ENCODE measurements around the gene OR3A2.
"Not testable (repeated sequence)": the region's sequence is repeated elsewhere in the genome, so short reads cannot be mapped to it uniquely, and the experiment has no call there.

Gene OR3A2

DNA sequence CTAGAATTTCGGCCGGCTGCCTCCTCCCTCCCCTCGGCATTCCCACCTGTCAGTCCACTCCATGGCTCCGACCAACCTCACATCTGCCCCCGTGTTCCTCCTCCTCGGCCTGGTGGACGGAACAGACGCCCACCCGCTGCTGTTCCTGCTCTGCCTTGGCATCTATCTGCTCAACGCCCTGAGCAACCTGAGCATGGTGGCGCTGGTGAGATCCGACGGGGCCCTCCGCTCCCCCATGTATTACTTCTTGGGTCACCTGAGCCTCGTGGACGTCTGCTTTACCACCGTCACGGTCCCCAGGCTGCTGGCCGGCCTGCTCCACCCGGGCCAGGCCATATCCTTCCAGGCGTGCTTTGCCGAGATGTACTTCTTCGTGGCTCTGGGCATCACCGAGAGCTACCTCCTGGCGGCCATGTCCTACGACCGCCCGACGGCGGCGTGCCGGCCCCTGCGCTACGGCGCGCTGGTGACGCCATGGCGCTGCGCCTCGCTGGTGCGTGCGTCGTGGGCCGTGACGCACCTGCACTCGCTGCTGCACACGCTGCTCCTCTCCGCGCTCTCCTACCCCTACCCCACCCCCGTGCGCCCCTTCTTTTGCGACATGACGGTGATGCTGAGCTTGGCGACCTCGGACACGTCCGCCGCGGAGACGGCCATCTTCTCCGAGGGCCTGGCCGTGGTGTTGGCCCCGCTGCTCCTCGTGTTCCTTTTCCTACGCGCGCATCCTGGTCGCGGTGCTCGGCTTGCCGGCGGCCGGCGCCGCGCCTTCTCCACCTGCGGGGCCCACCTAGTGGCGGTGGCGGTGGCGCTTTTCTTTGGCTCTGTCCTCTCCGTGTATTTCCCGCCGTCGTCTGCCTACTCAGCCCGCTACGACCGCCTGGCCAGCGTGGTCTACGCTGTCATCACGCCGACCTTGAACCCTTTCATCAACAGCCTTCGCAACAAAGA lies at the start of gene OR3A2:
Gene OR3A2 (minus strand): TSS at position 440 of the 948 bp plus-strand sequence.
- no peak for DNase-seq (ENCODE audit: low spot score)

DNA sequence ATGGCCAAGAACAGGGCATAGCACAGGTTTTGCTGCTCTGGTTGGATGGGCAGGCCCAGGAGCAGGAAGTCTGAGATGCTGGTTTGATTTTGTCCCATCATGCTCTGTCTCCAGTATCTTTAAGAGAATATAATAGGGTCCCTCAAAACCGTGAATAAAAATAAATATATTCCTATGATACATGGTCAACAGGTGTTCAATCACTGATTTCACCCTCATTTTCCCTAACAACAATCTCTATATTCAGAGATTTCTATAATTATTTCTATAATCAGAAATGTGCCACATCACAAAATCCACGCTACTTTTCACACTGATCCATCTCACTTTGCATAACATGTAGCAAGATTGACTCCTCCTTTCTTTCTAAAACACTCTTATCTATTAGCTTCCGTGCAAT lies 47.6 kb upstream of the OR3A2 start, which contains the start of gene OR1E2:
Gene OR1E2 (minus strand): TSS at position 101 of the 400 bp plus-strand sequence. CDS start 0 bp downstream, at position 101.
- no peak for DNase-seq (ENCODE audit: low spot score)

DNA sequence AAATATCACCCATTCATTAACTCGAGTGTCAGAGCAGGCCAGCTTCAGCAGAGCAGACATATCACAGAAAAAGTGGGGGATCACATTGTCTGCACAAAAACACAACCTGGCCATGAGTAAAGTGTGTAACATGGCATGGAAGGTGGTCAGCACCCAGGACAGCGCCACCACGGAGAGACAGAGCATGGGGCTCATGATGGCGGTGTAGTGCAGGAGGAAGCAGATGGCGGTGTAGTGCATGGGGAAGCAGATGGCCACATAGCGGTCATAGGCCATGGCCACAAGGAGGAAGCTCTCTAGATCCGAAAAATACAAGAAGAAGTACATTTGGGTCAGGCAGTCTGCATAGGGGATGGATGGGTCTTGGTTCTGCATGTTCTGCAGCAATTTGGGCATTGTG lies 47.1 kb upstream of the OR3A2 start:
- peak; percentile 2 for DNase-seq (ENCODE audit: low spot score)

DNA sequence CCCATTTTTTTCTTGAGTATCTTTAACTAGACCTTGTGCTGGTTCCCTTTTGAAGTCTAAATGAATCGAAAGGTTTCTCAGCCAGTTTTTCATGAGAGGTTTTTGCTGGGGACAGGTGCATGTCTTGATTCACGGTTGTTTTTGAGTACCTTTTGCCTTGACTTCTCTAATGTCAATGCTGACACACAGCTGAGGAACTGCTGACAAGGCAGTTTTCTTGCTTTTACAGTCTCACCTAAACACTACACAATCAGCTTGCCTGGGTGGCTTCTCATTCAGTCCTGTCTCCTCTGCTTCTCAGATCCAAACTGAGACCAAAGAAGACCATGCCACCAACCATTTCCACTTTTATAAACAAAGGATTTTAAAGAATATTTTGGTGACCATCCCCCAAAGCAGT lies 32.1 kb upstream of the OR3A2 start:
- no peak for DNase-seq (ENCODE audit: low spot score)

DNA sequence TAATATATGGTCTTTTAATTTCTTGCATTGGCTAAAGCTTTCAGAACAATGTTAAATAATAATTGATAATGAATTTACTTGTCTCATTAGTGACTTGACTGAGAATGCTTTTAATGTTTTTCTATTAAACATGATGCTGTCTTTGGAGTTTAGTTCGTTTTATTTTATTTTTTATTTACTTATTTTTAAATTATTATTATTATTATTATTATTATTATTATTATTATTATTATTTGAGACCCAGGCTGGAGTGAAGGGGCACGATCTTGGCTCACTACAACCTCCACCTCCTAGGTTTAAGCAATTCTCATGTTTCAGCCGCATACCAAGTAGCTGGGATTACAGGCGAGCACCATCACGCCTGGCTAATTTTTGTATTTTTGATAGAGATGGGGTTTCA lies 29.5 kb upstream of the OR3A2 start:
- DNase-seq (ENCODE audit: low spot score): no peak

DNA sequence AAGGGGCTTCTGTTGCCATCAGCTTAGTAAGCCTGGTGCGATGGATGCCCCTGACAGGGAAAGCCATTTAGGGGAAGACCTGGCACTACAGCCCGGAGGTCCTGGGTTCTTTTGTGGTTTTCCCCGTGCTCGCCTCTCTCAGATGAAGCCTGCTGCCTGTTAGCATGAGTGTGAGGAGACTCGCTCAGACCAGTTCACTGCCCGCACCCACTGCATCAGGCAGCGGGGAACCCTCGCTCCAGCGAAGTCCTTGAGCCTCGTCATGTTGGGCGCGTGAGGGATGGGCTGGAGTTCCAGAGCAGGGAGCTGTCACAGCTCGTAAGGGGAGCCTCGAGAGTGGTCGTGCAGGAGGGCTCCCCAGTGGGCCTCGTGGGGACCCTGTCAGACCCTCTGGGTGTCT lies 26.1 kb upstream of the OR3A2 start:
- DNase-seq (ENCODE audit: low spot score): not testable (repeated sequence)

DNA sequence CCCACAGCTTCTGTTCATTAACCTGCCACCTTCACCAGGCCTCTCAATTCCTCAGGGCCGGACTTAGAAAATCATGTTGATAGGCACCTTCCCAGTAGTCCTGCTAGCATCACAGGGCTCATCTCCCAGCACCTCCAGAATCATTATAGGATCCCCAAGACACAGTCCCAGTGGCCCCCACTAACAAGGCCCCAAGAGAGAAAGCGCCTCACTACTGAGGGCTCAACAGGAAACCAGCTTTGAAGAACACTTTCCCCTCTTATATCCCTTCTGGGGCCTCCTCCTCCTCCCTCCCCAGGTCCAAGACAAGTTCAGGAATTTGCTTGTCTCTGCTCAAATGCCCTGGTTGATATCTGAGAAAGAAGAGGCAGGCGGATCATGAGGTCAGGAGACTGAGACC lies 25.0 kb upstream of the OR3A2 start, which contains the start of gene OR3A3:
Gene OR3A3 (plus strand): TSS at position 301 of the 400 bp plus-strand sequence.
- DNase-seq (ENCODE audit: low spot score): no peak

DNA sequence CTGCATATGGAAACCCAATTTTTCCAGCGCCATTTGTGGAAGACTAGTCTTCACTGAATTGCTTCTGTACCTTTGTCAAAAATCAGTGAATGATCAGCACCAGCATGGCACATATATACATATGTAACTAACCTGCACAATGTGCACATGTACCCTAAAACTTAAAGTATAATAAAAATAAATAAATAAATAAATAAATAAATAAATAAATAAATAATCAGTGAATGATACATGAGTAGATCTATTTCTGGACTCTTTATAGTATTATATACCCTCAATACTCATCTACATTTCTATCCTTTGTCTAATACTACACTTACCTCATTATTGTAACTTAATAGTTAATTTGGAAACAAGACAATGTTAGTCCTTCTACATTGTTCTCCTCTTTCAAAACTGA lies 17.7 kb upstream of the OR3A2 start:
- not testable (repeated sequence) for DNase-seq (ENCODE audit: low spot score)

DNA sequence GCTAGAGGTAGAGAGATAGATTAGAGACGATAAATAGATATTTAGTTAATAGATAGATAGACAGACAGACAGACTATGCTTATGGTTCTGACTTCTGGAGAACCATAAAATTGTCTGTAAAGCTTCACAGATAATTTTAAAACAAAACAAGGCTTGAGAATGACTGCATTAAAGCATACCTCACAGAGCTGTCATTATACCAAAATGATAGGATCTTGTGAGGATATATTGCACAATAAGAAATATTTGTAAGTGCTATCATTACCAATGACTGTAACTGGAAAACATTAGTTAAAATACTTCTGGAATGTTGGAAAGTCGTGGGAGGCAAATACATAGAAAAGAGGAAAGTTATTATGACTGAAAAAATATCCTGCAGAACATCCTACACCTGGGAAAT lies 15.7 kb upstream of the OR3A2 start:
- no peak for DNase-seq (ENCODE audit: low spot score)

DNA sequence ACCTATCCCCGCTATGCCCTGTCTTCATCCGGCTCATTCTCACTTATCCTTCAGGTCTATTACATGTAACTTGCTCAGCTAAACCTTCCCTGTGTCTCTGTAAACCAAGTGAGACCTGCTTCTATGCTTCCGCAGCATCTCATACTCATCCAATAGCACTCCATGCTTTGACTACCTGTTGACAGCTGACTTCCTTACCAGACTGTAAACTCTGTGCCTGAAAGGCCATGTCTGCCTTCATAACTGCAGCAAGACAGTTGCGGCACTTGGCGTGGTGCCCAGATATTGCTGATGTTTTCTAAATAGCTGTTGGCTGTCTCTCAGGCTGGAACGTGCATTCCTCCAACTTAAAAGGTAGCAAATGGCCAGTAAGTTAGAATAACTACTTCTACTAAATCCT lies 13.9 kb upstream of the OR3A2 start:
- DNase-seq (ENCODE audit: low spot score): peak; percentile 0

DNA sequence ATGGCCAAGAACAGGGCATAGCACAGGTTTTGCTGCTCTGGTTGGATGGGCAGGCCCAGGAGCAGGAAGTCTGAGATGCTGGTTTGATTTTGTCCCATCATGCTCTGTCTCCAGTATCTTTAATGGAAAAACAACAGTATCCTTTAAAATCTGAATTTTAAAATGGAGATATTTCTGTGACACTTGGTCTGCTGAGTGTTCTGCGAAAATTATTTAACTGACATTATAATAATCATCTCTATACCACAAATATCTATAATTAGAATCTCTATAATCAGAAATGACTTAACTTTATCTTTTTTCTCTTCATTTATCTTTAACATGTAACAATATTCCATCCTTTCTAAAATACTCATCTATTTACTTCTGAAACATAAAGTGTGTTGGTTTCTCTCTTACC lies 12.2 kb upstream of the OR3A2 start, which contains the start of gene OR1E1:
Gene OR1E1 (minus strand): TSS at position 101 of the 400 bp plus-strand sequence. CDS start 0 bp downstream, at position 101.
- no peak for DNase-seq (ENCODE audit: low spot score)

DNA sequence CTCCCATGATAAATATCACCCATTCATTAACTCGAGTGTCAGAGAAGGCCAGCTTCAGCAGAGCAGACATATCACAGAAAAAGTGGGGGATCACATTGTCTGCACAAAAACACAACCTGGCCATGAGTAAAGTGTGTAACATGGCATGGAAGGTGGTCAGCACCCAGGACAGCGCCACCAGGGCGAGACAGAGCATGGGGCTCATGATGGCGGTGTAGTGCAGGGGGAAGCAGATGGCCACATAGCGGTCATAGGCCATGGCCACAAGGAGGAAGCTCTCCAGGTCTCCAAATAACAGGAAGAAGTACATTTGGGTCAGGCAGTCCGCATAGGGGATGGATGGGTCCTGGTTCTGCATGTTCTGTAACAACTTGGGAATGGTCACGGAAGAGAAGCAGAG lies 11.7 kb upstream of the OR3A2 start:
- DNase-seq (ENCODE audit: low spot score): not testable (repeated sequence)

DNA sequence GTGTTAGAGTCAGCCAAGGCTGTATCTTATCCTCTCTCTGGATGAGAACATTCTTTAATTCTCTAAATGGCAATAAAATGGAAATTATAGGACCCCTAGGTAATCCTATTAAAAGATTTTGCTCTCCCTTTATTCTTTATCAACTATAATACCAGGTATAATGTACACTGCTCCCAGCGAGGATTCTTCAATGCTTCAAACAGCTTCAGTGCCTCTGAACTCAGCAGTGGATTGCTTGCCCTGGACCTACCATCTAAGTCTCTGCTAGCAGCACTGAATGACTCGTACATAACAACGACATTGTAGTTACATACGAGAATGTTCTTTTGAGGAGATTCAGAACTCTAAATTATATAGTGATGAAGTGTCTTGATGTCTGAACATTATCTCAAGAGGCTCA lies 3.7 kb upstream of the OR3A2 start:
- no peak for DNase-seq (ENCODE audit: low spot score)

DNA sequence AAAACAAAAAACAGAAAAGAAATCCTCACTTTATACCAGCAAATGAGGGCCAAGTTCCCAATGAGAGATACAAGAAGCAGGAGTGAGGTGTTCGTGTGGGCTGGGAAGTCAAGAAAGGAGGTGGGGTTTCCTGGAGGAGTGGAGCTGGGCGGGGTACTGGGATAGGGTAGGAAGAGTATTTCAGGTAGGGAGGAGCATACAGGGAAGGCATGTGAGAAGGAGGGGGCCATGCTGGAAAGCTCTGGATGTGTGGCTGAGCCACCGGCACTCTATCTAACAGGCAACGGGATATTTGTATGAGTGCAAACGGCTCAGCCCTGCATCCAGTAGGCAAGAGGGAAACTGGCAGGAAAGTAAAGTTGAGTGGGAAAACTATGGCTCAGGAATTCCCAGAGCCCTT lies 4.2 kb downstream of the OR3A2 start:
- DNase-seq (ENCODE audit: low spot score): no peak

DNA sequence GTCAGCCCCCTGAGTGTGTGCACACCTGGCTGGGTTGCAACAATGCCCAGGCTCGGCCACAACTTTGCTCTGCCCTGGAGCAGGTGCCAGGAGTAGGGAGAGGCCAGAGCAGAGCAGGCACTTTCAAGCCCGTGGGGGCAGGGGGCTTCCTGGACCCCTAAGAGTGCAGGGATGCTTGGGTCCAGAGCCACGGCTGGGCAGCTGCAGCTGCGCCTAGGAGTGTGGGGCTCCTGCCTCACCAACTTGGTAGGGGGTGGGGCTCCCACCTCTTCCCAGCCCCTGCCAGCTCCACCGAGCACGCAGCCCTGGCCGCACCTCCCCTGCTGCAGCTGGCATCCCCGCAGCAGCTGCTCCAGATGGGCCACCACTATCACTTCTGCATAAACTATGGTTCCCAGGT lies 7.8 kb downstream of the OR3A2 start:
- no peak for DNase-seq (ENCODE audit: low spot score)

DNA sequence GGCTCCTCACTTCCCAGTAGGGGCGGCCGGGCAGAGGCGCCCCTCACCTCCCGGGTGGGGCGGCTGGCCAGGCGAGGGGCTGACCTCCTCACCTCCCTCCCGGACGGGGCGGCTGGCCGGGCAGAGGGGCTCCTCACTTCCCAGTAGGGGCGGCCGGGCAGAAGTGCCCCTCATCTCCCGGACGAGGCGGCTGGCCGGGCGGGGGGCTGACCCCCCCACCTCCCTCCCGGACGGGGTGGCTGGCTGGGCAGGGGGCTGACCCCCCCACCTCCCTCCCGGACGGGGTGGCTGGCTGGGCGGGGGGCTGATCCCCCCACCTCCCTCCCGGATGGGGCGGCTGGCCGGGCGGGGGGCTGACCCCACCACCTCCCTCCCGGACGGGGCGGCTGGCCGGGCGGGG lies 14.9 kb downstream of the OR3A2 start:
- DNase-seq (ENCODE audit: low spot score): not testable (repeated sequence)

DNA sequence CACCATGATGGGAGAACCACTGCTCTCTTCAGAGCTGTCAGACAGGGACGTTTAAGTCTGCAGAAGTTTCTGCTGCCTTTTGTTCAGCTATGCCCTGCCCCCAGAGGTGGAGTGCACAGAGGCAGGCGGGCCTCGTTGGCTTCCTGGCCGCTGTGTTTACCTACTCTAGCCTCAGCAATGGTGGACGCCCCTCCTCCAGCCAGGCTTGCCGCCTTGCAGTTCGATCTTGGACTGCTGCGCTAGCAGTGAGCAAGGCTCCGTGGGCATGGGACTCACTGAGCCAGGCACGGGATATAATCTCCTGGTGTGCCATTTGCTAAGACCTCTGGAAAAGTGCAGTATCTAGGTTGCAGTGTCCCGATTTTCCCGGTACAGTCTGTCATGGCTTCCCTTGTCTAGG lies 43.3 kb downstream of the OR3A2 start:
- not testable (repeated sequence) for DNase-seq (ENCODE audit: low spot score)

DNA sequence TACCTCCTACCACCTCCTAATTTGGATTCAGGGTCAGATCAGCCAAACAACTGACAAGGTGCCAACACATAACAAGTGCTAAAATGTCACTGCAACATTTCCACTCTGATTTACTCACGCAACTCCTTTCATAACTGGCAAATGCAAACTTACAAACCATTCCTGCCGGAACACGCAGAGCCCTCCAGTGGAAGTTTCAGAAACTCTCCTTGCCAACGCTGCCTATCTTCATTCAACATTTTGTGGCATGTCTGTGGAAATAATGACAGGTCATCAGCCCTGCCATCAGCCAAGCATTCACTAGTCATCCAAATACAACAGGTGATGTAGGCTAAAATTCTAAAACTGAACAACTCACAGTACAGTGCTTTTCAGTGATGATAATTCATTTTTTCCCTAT lies 50.2 kb downstream of the OR3A2 start:
- no peak for DNase-seq (ENCODE audit: low spot score)

DNA sequence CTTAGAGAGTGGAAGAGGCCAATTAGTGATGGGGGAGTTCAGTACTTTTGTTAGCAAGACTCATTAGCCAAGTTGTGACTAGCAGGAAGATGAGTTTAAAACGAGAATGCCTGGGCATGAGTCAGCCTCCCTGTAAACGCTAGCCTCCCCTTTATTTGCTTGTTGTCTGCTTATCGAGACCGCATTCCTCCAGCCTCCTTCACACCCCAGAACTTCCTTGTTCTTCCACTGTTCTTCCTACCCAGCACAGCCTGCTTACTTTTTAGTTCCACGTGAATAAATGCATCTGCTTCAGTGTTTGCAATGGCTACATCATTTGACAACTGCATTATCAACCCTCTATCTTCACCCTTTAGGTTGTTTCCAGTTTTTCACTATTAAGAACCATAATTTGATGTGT lies 67.8 kb downstream of the OR3A2 start:
- DNase-seq (ENCODE audit: low spot score): no peak

DNA sequence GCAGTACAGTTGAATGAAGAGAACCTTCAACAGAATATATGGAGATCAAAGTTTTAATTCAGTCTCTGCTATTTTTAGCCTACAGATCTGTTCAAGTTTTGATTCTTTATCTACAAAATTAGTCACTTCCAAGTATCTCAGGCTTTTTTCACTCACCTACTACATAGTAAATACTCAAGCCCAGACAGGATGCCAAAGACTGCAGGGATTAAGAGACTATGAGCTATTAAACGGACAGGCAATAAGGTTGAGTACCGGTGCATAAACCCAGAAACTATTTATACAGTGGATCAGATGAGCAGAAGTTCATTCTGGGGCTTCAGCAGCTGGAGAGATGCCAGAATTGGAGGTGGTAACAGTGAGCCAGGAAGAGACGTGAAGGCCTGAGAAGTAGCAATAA lies 69.3 kb downstream of the OR3A2 start:
- DNase-seq (ENCODE audit: low spot score): peak; percentile 13

DNA sequence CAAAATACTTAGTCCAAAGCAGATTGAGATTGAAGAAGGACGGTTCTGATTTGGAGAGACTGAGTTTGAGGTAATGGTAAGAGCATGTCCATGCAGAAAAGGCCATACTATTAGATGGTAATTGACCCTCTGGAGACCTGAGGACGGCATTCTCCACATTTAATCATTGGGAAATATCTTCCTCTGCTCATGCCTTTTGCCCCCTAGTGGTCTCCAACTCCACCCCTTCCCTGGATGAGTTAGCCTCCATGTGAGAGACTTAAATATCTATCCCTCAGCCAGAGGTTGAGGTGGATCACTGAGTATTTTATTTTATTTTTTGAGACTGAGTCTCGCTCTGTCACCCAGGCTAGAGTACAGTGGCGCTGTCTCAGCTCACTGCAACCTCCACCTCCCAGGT lies 77.5 kb downstream of the OR3A2 start:
- no peak for DNase-seq (ENCODE audit: low spot score)

DNA sequence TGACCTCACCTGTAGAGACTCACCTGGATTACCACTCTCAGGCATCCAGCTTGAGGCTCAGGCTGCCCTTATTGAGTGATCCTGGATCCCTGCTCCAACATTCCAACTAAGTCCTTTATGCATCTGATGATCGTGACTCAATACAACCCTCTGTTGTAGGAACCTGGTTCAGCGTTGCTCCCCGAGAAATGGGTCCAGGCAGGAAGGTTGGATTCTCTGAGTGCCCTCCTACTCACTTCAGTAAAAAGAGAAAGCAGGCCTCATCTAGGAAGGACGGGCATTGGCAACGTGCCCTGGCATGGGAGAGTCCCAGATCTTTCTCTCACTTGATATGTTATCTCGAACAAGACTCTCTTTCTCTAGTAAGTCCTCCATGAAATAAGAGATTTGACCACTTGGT lies 87.8 kb downstream of the OR3A2 start, which contains the start of gene OR3A1:
Gene OR3A1 (minus strand): TSS at position 101 of the 400 bp plus-strand sequence. CDS start 5,778 bp downstream, outside the sequence.
- no peak for DNase-seq (ENCODE audit: low spot score)

DNA sequence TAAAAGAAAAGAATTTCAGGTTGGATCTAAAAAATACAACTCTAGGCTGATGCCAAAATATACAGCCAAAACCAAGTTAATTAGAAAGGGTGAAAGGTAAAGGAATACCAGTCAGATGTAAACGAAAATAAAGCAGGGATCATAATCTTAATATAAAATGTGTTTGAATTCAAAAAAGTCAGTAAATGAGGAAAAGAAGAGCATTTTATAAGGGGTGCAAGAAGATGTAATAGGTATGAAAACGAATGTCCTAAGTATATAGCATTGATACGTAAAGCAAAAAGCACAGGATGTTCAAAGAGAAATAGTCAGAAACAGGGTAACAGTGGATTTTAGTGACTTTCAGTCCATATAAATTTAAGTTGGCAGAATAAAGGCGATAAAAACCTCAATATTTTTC lies 90.5 kb downstream of the OR3A2 start:
- no peak for DNase-seq (ENCODE audit: low spot score)
